ENCODE data around the gene TADA3.
A peak's percentile ranks its signal among the peaks of the same experiment; 100 is the strongest.

TADA3 gene, protein sequence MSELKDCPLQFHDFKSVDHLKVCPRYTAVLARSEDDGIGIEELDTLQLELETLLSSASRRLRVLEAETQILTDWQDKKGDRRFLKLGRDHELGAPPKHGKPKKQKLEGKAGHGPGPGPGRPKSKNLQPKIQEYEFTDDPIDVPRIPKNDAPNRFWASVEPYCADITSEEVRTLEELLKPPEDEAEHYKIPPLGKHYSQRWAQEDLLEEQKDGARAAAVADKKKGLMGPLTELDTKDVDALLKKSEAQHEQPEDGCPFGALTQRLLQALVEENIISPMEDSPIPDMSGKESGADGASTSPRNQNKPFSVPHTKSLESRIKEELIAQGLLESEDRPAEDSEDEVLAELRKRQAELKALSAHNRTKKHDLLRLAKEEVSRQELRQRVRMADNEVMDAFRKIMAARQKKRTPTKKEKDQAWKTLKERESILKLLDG

DNA sequence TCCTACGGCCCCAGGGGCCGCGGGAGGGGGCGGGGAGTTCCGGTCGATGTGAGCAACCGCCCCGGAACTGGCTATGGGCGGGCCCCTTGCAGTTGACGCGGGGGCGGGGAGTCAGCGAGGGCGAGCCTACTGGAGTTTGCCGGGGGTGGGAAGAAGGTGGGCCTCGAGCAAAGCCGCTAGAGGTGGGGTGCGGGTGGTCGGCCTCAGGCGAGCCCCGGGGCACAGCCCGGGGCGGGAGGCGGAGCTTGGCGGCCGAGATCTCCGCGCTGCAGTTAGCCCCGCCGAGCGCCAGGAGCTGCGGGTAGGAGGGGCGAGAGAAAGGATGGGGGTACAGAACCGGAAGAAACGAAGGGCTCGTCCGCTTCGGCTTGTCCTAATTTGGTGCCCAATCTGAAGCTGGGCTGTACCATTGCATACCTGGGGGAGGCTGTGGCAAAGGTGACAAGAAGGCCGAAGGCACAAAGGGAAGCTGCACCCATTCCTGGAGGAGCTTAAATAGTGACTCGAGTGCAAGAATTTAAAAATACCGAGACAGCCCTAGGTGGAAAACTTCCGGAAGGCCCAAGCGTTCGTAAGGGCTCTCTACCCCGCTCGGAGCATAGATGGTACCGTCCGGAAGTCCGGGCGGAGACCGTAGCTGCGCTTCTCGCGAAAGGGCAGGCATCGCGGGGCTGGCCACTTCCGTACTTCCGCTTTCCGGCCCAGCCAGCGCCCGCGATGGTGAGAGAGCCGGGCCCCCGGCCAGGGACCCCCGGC, at the start of gene TADA3, which contains the start of gene ARPC4:
TADA3 (minus strand) TSS at position 69 of the 756 bp plus-strand sequence. CDS start 1,007 bp downstream, outside the sequence.
ARPC4 (plus strand) TSS at position 678 of the 756 bp plus-strand sequence; CDS start at position 718, 40 bp downstream.
- peak; percentile 89 to 92 for DNase-seq

DNA sequence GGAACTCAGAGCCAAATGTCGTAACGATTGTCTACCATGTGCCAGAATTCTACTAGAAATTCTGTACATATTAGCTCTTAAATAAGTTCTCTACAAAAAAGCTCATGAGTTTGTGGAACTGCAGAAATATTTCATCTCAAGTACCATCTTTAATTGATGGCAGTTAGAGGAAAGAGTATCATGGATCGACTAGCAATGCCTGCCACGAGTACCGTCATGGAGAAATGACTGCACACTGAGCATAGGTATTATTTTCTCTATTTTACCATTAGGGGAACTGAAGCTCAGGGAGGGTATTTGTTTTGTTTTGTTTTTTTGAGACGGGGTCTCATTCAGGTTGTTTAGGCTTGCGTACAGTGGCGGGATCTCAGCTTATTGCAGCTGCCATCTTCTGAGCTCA, 48.7 kb upstream of the TADA3 start:
- DNase-seq, result no peak

DNA sequence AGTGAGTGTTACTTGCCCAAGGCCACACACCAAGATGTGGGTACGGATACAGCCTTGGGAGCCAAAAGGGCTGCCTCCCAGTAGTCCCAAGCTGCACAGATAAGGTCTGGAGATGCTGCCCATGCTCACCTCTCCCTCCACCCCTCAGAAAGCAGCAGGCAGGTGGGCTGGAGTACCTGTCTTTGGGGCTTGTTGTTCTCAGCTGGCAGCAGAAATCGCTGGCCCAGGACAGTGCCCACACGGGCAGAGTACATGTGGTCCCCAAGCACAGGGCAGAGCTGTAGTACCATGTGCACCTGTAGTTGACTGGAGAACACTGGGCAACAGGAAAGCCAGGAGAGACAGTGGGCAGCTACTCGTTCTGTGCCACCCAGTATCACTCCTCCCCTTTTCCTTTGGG, 46.6 kb upstream of the TADA3 start:
- DNase-seq, result no peak

- DNase-seq, result no peak
Measured at GRCh38 chr3:9837701-9838582, 45.7 kb upstream of the TADA3 start.

DNA sequence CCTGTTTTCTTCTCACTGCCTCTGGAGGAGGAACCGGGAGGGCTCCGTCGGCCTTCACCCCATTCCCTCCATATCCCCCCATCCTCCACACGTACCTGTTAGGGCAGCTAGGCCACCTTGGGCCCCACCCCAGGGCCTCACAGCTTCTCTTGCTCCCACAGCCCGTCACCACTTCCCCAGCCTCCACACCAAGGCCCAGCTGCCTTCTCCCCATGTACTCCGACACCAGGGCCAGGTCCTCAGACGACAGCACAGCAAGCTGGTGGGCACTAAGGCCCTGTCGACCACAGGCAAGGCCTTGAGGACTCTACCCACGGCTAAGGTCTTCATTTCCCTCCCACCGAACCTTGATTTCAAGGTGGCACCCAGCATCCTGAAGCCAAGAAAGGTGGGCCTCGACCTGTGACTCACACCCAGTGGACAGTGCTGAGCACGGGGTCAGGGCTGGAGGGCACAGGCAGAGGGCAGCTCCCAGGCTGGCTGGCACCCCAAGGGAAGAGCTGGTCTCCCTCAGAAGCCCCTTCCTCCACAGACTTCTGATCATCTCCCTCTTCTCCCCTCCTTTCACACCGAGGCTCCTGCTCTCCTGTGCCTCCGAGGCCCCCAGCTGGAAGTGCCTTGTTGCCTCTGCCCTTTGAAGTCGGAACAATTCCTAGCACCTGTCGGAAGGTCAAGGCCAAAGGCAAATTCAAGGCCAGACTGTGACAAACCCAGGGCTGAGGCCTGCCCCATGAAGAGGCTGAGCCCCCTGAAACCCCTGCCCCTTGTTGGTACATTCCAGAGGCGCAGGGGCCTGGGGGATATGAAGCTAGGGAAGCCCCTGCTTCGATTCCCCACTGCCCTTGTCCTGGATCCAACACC, 42.5 kb upstream of the TADA3 start:
- no peak for DNase-seq

DNA sequence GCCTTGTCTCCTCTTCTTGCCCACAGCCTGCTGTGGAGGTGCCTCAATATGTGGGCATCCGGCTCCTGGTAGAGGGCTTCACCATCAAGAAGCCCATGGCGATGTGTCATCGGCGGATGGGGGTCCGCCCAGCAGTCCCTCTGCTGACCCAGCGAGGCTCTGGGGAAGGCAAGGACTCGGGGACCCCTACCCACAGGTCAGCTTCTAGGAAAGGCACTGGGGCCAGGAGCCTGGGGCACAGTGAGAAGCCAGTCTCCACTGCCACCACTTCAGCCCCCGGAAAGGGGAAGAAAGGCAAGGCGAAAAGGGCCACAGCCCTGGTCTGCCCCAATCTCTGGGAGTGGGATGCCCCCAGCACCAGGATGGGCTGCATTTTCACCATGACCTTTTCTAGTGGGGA, 40.8 kb upstream of the TADA3 start:
- no peak for DNase-seq

DNA sequence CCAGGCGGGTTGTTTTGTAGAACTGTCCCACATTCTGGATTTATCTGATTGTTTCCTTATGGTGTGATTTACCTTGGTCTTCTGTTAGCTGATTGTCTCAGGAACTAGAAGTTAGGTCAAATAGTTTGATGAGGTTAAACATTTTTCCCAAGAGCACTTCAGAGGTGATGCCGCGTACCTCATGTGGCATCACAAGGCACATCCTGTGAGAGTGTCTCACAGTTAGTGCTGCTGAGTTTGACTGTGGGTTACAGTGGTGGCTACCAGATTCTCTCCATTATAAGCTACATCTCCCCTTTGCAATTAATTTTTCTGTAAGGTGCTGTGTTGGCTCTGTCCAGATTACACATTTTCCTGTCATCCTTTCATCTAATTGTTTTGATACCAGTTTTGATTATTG, 39.0 kb upstream of the TADA3 start:
- DNase-seq, result no peak

GRCh38 chr3:9828801-9829755, 36.8 kb upstream of the TADA3 start:
- DNase-seq, result no peak

GRCh38 chr3:9826815-9827573, 34.7 kb upstream of the TADA3 start:
- peak in 1 of 2 experiments; percentile 22 for DNase-seq

- DNase-seq, result no peak
Measured at GRCh38 chr3:9825451-9826040, 33.3 kb upstream of the TADA3 start.

GRCh38 chr3:9820946-9821345, 28.7 kb upstream of the TADA3 start:
- no peak for DNase-seq

DNA sequence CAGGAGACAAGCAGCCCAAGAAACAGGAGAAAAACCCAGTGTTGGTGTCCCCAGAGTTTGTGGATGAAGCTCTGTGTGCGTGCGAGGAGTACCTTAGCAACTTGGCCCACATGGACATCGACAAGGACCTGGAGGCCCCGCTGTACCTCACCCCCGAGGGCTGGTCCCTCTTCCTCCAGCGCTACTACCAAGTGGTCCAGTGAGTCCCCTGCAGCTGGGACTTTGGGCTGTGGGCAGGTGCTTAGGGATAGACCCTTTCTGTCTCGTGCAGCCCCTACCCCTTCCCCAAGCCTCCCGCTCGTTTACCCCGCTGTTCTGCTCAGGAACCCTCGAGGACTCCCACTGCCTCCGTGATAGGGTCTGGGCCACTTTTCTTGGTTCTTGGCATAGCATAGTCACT, 28.3 kb upstream of the TADA3 start:
- no peak for DNase-seq

DNA sequence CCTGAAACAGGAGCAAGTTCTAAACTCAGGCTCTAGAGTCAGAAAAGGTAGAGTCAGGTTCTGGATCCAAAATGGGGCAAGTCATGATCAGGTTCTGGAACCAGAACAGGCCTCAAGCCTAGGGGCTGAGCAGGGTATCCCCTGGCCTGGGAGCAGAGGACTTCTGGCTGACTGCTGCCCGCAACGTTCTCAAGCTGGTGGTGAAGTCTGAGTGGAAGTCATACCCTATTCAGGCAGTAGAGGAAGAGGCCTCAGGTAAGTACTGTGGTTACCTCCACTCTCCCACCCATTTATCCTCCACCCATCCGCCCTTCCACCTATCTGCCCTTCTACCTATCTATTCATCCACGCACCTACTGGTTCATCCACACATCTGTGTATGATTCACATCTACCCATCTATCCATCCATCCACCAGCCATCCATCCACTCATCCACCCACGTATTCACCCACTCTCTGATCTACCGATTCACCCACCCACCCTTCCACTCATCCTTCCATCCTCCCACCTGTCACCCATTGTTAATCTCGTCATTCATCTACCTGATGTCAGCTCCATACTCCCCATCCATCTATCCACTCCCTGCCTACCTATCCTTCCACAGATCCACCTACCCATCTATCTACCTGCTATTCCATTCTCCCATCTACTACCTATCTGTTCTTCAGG, 26.5 kb upstream of the TADA3 start:
- DNase-seq, result no peak

GRCh38 chr3:9817436-9817835, 25.2 kb upstream of the TADA3 start:
- no peak for DNase-seq

DNA sequence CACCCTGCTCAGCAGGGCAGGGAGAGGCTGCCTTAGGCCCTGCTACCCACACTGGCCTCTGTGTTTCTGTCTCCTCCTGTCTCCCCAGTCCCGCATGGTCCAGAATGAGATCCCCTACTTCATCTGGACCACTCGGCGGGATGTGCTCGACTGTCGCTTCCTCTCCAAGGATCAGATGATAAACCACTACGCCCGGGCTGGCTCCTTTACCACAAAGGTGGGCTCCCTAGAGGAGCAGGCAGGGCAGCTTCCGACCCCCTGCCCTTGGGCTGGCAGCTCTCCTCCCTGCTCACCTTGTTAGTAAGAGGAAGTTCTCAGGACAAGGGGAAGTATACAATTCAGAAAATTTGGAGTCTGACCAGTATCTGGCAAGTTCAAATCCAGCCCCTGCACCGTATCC, 23.7 kb upstream of the TADA3 start:
- DNase-seq, result no peak

DNA sequence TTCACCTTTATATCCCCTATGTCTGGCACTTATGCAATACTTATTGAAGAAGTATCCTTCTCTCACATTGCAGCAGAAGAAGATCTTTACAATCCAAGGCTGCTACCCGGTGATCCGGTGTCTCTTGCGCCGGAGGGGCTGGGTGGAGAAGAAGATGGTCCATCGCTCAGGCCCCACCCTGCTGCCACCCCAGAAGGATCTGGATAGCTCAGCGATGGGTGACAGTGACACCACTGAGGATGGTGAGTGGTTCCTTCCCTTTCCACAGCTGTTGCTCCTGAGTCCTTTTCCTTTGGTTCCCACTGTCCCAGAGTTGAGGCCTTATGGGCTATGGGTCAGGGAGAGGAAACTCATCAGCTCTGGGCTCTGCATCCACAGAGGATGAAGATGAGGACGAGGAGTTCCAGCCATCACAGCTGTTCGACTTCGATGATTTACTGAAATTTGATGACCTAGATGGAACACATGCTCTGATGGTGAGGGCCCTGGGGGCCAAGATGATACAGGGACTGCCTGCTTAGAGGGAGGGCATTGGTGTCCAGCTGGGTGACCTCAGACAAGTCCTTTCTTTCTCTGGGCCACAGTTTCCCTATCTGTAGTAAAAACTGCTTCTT, 20.7 kb upstream of the TADA3 start:
- no peak for DNase-seq

GRCh38 chr3:9810846-9811245, 18.6 kb upstream of the TADA3 start:
- DNase-seq, result no peak

- DNase-seq, result no peak
Measured at GRCh38 chr3:9810433-9810770, 18.1 kb upstream of the TADA3 start.
